GM19099 (cell line): Measurements from ENCODE around the gene KLHDC2.

ENCODE experiments used
- POLR2A ChIP-seq: IDR thresholded peaks from 3 replicates; pipeline ENCODE4 v1.6.1; 2011; ENCODE audit warnings: low read depth; ENCODE audit not compliant: insufficient read length; ENCODE audit errors: extremely low read depth

The KLHDC2 gene

DNA sequence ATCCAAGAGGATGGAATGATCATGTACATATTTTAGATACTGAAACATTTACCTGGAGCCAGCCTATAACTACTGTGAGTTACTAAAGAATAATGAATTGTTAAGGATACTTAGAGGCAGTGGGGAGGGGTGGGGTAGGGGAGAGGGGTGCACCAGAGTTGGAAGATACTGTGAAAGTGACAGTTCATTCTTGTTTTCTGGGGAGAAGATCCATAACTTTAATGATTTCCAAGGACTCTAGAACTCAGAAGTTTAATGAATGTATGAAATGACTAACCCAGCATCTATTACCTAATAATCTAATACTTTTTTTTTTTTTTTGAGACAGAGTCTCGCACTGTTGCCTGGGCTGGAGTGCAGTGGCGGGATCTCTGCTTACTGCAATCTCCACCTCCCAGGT is 10.5 kb downstream of the KLHDC2 start:
- no peak for TF ChIP-seq POLR2A

DNA sequence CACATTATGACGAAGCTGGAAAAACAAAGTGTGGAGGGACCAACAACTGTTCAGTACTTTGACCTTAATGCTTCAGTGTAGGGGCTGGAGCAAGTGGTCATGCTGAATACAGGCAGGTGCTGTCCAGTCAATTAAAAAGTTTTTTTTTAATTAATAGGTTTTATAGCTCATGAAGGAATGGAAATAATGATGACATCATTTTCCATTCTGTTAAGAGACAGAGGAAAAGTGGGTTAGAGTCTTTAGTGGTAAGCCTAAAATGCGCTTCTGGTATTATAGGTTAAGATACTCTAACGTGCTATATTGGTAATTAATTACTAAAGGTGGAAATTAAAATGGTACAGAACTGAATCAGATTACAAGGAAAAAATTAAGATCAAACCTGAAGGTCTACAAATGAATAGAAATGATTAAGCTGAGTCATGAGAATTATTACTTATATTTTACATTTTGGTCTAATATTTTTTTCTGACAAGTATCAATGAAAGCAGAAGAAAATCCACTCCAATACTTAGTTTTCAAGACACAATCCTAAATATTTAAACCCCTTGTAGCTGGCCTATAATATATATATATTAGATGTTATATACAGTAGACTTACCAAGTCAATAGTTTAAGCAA is 15.6 kb downstream of the KLHDC2 start:
- no peak for TF ChIP-seq POLR2A

- TF ChIP-seq POLR2A, result no peak
Observed at GRCh38 chr14:49786315-49786714, 18.4 kb downstream of the KLHDC2 start.

DNA sequence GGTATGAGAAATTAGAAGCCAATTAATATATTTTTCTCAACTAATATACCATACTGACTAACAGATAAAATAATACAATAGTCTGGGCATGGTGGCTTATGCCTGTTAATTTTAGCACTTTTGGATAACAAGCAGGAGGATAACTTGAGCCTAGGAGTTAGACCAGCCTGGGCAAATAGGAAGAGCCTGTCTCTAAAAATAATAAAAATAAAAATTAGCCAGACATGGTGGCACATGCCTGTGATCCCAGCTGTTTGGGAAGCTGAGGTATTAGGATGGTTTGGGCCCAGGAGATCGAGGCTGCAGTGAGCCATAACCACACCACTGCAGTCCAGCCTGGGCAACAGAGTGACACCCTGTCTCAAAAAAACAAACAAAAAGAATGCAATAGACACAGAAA is 24.7 kb downstream of the KLHDC2 start:
- TF ChIP-seq POLR2A, result no peak

DNA sequence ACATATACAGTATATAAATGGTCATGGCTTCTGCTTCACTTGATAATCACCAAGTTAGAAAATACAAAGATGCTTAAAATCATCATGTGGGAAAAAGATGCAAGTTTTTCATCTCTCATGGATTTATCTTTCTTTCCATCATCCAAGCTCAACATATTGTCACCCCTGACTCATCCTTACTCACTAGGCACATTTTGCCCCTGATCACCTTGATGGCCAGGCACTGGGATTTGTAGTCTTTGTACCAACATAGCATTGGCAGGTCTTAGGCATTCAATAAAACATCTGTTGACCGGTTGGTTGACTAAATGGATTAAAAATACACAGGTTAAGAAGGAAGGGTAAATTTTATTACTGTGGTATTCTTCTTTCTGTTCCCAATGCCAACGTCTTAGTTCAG is 28.1 kb downstream of the KLHDC2 start:
- TF ChIP-seq POLR2A, result no peak

DNA sequence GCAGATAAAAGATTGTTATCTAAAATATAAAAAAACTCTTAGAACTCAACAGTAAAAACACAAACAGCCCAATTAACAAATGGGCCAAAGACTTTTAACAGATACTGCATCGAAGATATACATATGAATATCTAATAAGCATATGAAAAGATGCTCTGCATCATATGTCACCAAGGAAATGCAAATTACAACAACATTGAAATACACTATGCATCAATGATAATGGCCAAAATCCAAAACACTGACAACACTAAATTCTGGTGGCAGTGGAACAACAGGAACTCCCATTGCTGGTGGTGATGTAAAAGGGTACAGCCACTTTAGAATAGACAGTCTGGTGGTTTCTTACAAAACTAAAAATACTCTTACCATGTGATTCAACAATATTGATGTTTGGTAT is 40.8 kb downstream of the KLHDC2 start:
- no peak for TF ChIP-seq POLR2A

- no peak for TF ChIP-seq POLR2A
Observed at GRCh38 chr14:49816844-49817243, 48.9 kb downstream of the KLHDC2 start.

- no peak for TF ChIP-seq POLR2A
Observed at GRCh38 chr14:49820176-49820575, 52.2 kb downstream of the KLHDC2 start.

- no peak for TF ChIP-seq POLR2A
Observed at GRCh38 chr14:49828640-49829039, 60.7 kb downstream of the KLHDC2 start.
